ENCODE measurements around the gene ANOS1. TPM values are rescaled to one million over a fixed set of nuclear protein-coding genes. Genes with fewer than 3 reads are reported as not detected.

The ANOS1 gene
- total and polyA plus RNA-seq, 2 of the 8 experiments (the other 6 are each of a cell fraction or from before 2014, with no cell fraction given), result 34.4 to 59.0 TPM

DNA sequence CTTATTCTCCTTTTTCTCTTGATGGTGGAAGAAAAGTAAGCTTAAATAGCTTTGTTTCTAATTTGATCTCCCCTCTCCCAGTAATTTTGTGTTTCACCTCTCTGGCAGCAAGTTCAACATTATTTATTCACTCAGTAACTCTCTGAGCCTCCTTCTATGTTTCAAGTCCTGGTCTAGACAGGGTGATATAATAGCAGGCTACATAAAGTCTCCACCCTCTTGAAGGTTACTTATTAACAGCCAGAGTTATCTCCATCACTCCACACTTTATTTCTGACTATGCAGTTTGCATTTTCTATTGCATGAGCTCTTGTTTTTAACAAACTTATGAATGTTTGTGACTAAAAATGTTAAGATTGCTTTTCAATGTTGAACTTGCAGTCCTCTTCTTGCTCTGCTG is 17.8 kb upstream of the ANOS1 start:
- H3K27me3 ChIP-seq (replicated peaks in 1 of 4; ENCODE audit: control insufficient read depth in 3 of 4, extremely low read depth in 1 of 4, insufficient read depth in 3 of 4, low read length in 3 of 4), result no peaks in the 10 kb centered on the region
- no peak overlapping the region for H2BK12ac ChIP-seq (ENCODE audit: low read depth, low read length)
- no peaks in the 10 kb centered on the region for H3K79me1 ChIP-seq (ENCODE audit: low read depth, low read length)
- no peak overlapping the region for H3K4ac ChIP-seq (replicated peaks; ENCODE audit: insufficient read length, low read depth, low read length)
- no peaks in the 10 kb centered on the region for H3K36me3 ChIP-seq (ENCODE audit: control insufficient read depth in 2 of 4, insufficient read depth in 4 of 4, low read length in 3 of 4)
- H3K27ac ChIP-seq (ENCODE audit: low read depth, low read length), result no peak overlapping the region
- H3K9ac ChIP-seq (replicated peaks in 1 of 4; ENCODE audit: extremely low read depth in 1 of 4, low read depth in 3 of 4, low read length in 3 of 4), result no peak overlapping the region
- H4K20me1 ChIP-seq (replicated peaks in 1 of 2; ENCODE audit: control insufficient read depth in 1 of 2, insufficient read depth in 2 of 2, low read length in 2 of 2), result no peaks in the 10 kb centered on the region
- no peak overlapping the region for H2AK5ac ChIP-seq (ENCODE audit: low read depth, low read length)
- H3K23me2 ChIP-seq (ENCODE audit: low read depth, low read length), result no peaks in the 10 kb centered on the region
- no peak overlapping the region for H4K5ac ChIP-seq (ENCODE audit: insufficient read length, low read depth, low read length)
- no peaks in the 10 kb centered on the region for H3K79me2 ChIP-seq (ENCODE audit: control insufficient read depth in 1 of 2, insufficient read depth in 2 of 2, low read length in 2 of 2)
- H3K4me2 ChIP-seq (ENCODE audit: insufficient read depth in 1 of 2, low read depth in 2 of 2, low read length in 2 of 2), result no peak overlapping the region
- ChIA-PET CTCF (ENCODE audit: partially characterized antibody) (interaction anchor here (0.9 to 1.3 kb wide), 4 partner anchors 8 to 144 kb away, joined by 3 to 4 read pairs (median 3); no protein-coding TSS in a partner anchor), POLR2A (ENCODE audit: partially characterized antibody) (no interaction called here)
- no peak overlapping the region for H4K8ac ChIP-seq (ENCODE audit: extremely low read depth, insufficient read depth, low read length)
- H2AFZ ChIP-seq (ENCODE audit: low read length), result no peak overlapping the region
- no peak for FAIRE-seq
- no peak overlapping the region for H3K4me3 ChIP-seq (ENCODE audit: extremely low read depth in 1 of 4, insufficient read depth in 2 of 4, low read depth in 3 of 4, low read length in 4 of 4)
- H3K4me1 ChIP-seq (replicated peaks in 1 of 4; ENCODE audit: control insufficient read depth in 3 of 4, insufficient read depth in 4 of 4, low read length in 3 of 4), result no peaks in the 10 kb centered on the region; a peak in 1 of 7 replicates
- H3K14ac ChIP-seq (ENCODE audit: insufficient read length), result no peak overlapping the region
- no peak for TF ChIP-seq JUND (IDR thresholded peaks at IDR 0.05; ENCODE audit: low read length)
- TF ChIP-seq TAF1 (IDR thresholded peaks at IDR 0.05; ENCODE audit: low read depth, low read length), result no peak
- H3K18ac ChIP-seq (ENCODE audit: extremely low read depth, low read length), result no peak overlapping the region
- H4K91ac ChIP-seq (replicated peaks; ENCODE audit: insufficient read length, low read length), result no peak overlapping the region
- H3K56ac ChIP-seq (replicated peaks; ENCODE audit: insufficient read length, low read depth, low read length), result no peak overlapping the region
- no peak for DNase-seq (ENCODE audit: low read depth in 1 of 2, low spot score in 2 of 2)
- no peak overlapping the region for H2BK120ac ChIP-seq (replicated peaks; ENCODE audit: low read depth, low read length)
- no peaks in the 10 kb centered on the region for H3K9me3 ChIP-seq (ENCODE audit: insufficient read depth in 2 of 2, low read depth in 1 of 2, low read length in 1 of 2)
- no peak overlapping the region for H2BK5ac ChIP-seq (ENCODE audit: low read depth, low read length)
- H2BK20ac ChIP-seq (ENCODE audit: low read length), result no peak overlapping the region
- no peak overlapping the region for H3K23ac ChIP-seq (ENCODE audit: insufficient read length)
- H2BK15ac ChIP-seq (ENCODE audit: low read length), result no peak overlapping the region
